Measurements from ENCODE around the gene CADPS. TPM values are rescaled to one million over a fixed set of nuclear protein-coding genes. Genes with fewer than 3 reads are reported as not detected.

Gene CADPS
- total RNA-seq, 4 donors from 2014 or later: 0.31 to 14.4 (median 5.2) TPM

- Histone ChIP-seq H3K36me3 (no peaks in the 10 kb centered on the region), H3K27ac (no peak overlapping the region), H3K27me3 (no peaks in the 10 kb centered on the region), H3K9me3 (no peaks in the 10 kb centered on the region), H3K4me3 (no peak overlapping the region), H3K4me1 (no peaks in the 10 kb centered on the region)
- WGBS, 2 donors (ENCODE audit: low coverage in 1 of 2): 47% methylated on average over 2 of the region's 3 CpGs; no CpG with 5 or more reads in 1 of the 2 donors
- no peak for ATAC-seq
- TF ChIP-seq CTCF (IDR thresholded peaks at IDR 0.05): no peak
- no peak for TF ChIP-seq POLR2AphosphoS5 (IDR thresholded peaks at IDR 0.05)
- TF ChIP-seq EP300 (IDR thresholded peaks at IDR 0.05): no peak
- no peak for TF ChIP-seq POLR2A (IDR thresholded peaks at IDR 0.05)
Observed at GRCh38 chr3:62888180-62888579, 13.0 kb upstream of the CADPS start.

- no peak for TF ChIP-seq EP300 (IDR thresholded peaks at IDR 0.05)
- no peak for TF ChIP-seq CTCF (IDR thresholded peaks at IDR 0.05)
- TF ChIP-seq POLR2A (IDR thresholded peaks at IDR 0.05): no peak
- TF ChIP-seq POLR2AphosphoS5 (IDR thresholded peaks at IDR 0.05): no peak
- ATAC-seq: no peak
- Histone ChIP-seq H3K36me3 (no peaks in the 10 kb centered on the region), H3K27ac (no peak overlapping the region), H3K4me3 (no peak overlapping the region), H3K4me1 (no peaks in the 10 kb centered on the region), H3K9me3 (no peaks in the 10 kb centered on the region), H3K27me3 (peaks cover 7% of the 10 kb centered on the region)
- WGBS, 2 donors (ENCODE audit: low coverage in 1 of 2): 72 to 76% methylated on average over 2 of the region's 2 CpGs
Observed at GRCh38 chr3:62885136-62885535, 9.9 kb upstream of the CADPS start.

- H3K36me3 ChIP-seq: no peaks in the 10 kb centered on the region
- H3K4me1 ChIP-seq: no peaks in the 10 kb centered on the region
- no peak for TF ChIP-seq EP300 (IDR thresholded peaks at IDR 0.05)
- H3K4me3 ChIP-seq: no peak overlapping the region
- 20 to 30% methylated on average over 2 to 3 of the region's 3 CpGs for WGBS, 2 donors (ENCODE audit: low coverage in 1 of 2)
- H3K27ac ChIP-seq: no peak overlapping the region
- H3K27me3 ChIP-seq: peaks cover 7% of the 10 kb centered on the region
- ATAC-seq: no peak
- no peaks in the 10 kb centered on the region for H3K9me3 ChIP-seq
Observed at GRCh38 chr3:62884096-62884870, 9.1 kb upstream of the CADPS start.

GRCh38 chr3:62882676-62883200 is 7.5 kb upstream of the CADPS start:
- H3K4me3 ChIP-seq: no peak overlapping the region
- 75% methylated on average over 4 of the region's 4 CpGs for WGBS, 2 donors (ENCODE audit: low coverage in 1 of 2)
- H3K36me3 ChIP-seq: no peaks in the 10 kb centered on the region
- no peaks in the 10 kb centered on the region for H3K4me1 ChIP-seq
- ATAC-seq: no peak
- H3K9me3 ChIP-seq: no peaks in the 10 kb centered on the region
- TF ChIP-seq CTCF (IDR thresholded peaks at IDR 0.05): no peak
- no peak for TF ChIP-seq POLR2AphosphoS5 (IDR thresholded peaks at IDR 0.05)
- no peak for TF ChIP-seq EP300 (IDR thresholded peaks at IDR 0.05)
- no peak for TF ChIP-seq POLR2A (IDR thresholded peaks at IDR 0.05)
- H3K27me3 ChIP-seq: peaks cover 15% of the 10 kb centered on the region
- H3K27ac ChIP-seq: no peak overlapping the region

- Histone ChIP-seq H3K9me3 (peaks cover 0 to 9% (median 0%) of the 10 kb centered on the region in 3 donors), H3K4me1 (peaks cover 0 to 22% (median 10%) of the 10 kb centered on the region in 3 donors), H3K27ac (no peak overlapping the region), H3K36me3 (no peaks in the 10 kb centered on the region), H3K27me3 (peaks cover 61% of the 10 kb centered on the region), H3K4me3 (no peak overlapping the region)
- 2% methylated on average over 14 to 15 of the region's 17 CpGs for WGBS, 2 donors (ENCODE audit: low coverage in 1 of 2)
- ATAC-seq: no peak
- no peak for TF ChIP-seq POLR2A (IDR thresholded peaks at IDR 0.05)
- TF ChIP-seq EP300 (IDR thresholded peaks at IDR 0.05): no peak
- TF ChIP-seq CTCF (IDR thresholded peaks at IDR 0.05): no peak
- TF ChIP-seq POLR2AphosphoS5 (IDR thresholded peaks at IDR 0.05): no peak
Observed at GRCh38 chr3:62876064-62876463, 848 bp upstream of the CADPS start.
